HG03378 (cell line): Measurements from ENCODE around the gene ZNF532.
"Not testable (repeated sequence)": the region's sequence is repeated elsewhere in the genome, so short reads cannot be mapped to it uniquely, and the experiment has no call there.

Source experiments
- ATAC-seq: cut with Tn5 transposase; IDR thresholded peaks from one replicate; pipeline ENCODE4 v1.9.1; 2021; ENCODE audit warnings: mild to moderate bottlenecking, moderate library complexity; ENCODE audit not compliant: unreplicated experiment

The ZNF532 gene

GRCh38 chr18:58847383-58848071 lies 17.1 kb upstream of the ZNF532 start:
- no peak for ATAC-seq

- ATAC-seq, result no peak
Measured at GRCh38 chr18:58848685-58849084, 16.0 kb upstream of the ZNF532 start.

- ATAC-seq, result no peak
Measured at GRCh38 chr18:58850786-58851469, 13.7 kb upstream of the ZNF532 start.

- no peak for ATAC-seq
Measured at GRCh38 chr18:58851856-58852255, 12.8 kb upstream of the ZNF532 start.

- ATAC-seq, result no peak
Measured at GRCh38 chr18:58852629-58853028, 12.0 kb upstream of the ZNF532 start.

GRCh38 chr18:58853561-58853960 lies 11.1 kb upstream of the ZNF532 start:
- no peak for ATAC-seq

- not testable (repeated sequence) for ATAC-seq
Measured at GRCh38 chr18:58855521-58855920, 9.2 kb upstream of the ZNF532 start.

- no peak for ATAC-seq
Measured at GRCh38 chr18:58856881-58857280, 7.8 kb upstream of the ZNF532 start.

GRCh38 chr18:58858591-58859468 lies 5.8 kb upstream of the ZNF532 start:
- no peak for ATAC-seq

- ATAC-seq, result no peak
Measured at GRCh38 chr18:58859907-58860306, 4.8 kb upstream of the ZNF532 start.

GRCh38 chr18:58860747-58861231 lies 3.9 kb upstream of the ZNF532 start:
- no peak for ATAC-seq

GRCh38 chr18:58861353-58861752 lies 3.3 kb upstream of the ZNF532 start:
- ATAC-seq, result no peak

- no peak for ATAC-seq
Measured at GRCh38 chr18:58861861-58862301, 2.8 kb upstream of the ZNF532 start.

GRCh38 chr18:58862356-58862755 lies 2.3 kb upstream of the ZNF532 start:
- ATAC-seq, result no peak

- no peak for ATAC-seq
Measured at GRCh38 chr18:58862851-58863538, 1.7 kb upstream of the ZNF532 start.

GRCh38 chr18:58863539-58864145 lies 1.0 kb upstream of the ZNF532 start:
- ATAC-seq, result no peak

GRCh38 chr18:58865033-58865590 lies 435 bp downstream of the ZNF532 start:
- ATAC-seq, result no peak

- ATAC-seq, result no peak
Measured at GRCh38 chr18:58865701-58866065, 1.0 kb downstream of the ZNF532 start.

GRCh38 chr18:58866066-58866772 lies 1.5 kb downstream of the ZNF532 start:
- no peak for ATAC-seq

- no peak for ATAC-seq
Measured at GRCh38 chr18:58866773-58867150, 2.1 kb downstream of the ZNF532 start.
